GM11168 (cell line): ENCODE results near the gene DOCK7.
"Not testable (repeated sequence)": the region's sequence is repeated elsewhere in the genome, so short reads cannot be mapped to it uniquely, and the experiment has no call there.

Experiments used
- in situ Hi-C: fragments of 300-500 bp; cut with MboI; formaldehyde crosslinking; loops from one replicate; pipeline ENCODE4 v1.12.0; 2022; ENCODE audit warnings: low sequenced_read_pairs; ENCODE audit not compliant: unreplicated experiment

DOCK7 gene, protein sequence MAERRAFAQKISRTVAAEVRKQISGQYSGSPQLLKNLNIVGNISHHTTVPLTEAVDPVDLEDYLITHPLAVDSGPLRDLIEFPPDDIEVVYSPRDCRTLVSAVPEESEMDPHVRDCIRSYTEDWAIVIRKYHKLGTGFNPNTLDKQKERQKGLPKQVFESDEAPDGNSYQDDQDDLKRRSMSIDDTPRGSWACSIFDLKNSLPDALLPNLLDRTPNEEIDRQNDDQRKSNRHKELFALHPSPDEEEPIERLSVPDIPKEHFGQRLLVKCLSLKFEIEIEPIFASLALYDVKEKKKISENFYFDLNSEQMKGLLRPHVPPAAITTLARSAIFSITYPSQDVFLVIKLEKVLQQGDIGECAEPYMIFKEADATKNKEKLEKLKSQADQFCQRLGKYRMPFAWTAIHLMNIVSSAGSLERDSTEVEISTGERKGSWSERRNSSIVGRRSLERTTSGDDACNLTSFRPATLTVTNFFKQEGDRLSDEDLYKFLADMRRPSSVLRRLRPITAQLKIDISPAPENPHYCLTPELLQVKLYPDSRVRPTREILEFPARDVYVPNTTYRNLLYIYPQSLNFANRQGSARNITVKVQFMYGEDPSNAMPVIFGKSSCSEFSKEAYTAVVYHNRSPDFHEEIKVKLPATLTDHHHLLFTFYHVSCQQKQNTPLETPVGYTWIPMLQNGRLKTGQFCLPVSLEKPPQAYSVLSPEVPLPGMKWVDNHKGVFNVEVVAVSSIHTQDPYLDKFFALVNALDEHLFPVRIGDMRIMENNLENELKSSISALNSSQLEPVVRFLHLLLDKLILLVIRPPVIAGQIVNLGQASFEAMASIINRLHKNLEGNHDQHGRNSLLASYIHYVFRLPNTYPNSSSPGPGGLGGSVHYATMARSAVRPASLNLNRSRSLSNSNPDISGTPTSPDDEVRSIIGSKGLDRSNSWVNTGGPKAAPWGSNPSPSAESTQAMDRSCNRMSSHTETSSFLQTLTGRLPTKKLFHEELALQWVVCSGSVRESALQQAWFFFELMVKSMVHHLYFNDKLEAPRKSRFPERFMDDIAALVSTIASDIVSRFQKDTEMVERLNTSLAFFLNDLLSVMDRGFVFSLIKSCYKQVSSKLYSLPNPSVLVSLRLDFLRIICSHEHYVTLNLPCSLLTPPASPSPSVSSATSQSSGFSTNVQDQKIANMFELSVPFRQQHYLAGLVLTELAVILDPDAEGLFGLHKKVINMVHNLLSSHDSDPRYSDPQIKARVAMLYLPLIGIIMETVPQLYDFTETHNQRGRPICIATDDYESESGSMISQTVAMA (N-terminal part only)

DNA sequence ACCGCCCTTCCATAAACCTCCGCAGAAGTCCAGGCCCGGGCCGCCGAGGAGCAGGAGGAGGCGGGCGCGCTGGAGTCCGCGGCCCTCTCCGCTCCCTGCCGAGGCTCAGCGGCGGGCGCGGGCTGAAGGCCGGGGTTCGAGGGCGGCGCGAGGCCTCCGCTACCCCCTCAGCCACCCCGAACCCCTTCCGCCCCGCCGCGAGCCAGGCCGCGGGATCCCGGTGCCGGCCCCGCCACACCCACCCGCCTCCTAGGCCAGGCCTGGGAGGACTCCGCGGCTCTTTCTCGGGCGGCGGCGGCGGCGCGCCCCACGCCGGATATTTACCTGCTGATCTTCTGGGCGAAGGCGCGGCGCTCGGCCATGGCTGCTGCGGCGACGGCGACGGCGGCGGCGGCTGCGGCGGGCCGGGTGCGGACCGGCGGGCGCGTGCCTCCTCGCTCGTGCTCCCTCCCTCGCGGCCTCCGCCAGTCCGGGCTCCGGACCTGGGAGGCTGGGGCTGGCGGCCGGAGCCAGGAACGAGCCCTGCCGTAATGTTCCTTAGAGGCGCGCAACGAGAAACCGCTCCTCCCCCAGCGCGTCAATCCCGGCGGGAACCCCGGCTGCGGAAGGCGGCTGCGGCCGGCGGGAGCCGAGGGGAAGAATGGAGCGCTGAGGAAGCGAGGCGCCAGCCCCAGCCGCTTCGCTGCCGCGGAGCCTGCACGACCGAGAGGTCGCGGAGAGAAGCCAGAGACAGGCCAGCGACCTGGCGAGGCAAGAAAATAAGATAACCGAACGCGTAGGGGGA lies at the start of gene DOCK7:
Gene DOCK7, minus strand, starts transcription at position 484 of the 784 bp plus-strand sequence. Its CDS starts 122 bp downstream, at position 362.
- in situ Hi-C loops, result no loop called here

DNA sequence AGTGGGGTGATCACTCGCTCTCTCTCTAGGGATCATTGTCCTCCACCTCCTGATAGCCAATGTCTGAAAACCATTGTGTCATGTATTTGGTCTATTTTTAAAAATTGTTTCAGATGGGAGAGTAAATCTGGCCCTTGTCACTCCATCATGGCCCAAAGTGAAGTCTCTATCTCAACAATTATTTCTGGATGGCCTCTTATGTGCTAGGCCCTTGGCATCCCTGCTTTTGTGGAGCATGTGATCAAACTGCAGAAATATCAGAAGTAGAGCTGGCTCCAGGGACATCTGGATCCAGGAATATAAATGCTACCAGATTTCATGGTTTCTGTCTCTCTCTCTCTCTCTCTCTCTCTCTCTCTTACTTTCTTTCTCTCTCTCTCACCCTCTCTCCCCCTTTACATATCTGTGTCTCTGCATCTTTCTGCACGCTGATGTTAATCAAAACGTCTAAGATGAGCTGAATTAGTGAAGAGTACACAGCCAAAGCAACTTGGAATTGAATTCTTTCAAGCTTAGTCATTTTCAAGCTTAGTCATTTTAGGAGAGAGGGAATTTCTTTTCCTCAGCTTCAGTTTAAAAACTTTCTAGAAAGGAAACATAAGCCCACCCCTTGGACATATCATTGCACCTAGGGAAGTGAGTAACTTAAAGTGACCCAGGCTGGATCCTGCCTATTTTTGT lies 47.4 kb upstream of the DOCK7 start:
- in situ Hi-C loops, result loop anchor here (25.0 kb wide), 1 partner anchor 573 kb away; no protein-coding TSS in a partner anchor

DNA sequence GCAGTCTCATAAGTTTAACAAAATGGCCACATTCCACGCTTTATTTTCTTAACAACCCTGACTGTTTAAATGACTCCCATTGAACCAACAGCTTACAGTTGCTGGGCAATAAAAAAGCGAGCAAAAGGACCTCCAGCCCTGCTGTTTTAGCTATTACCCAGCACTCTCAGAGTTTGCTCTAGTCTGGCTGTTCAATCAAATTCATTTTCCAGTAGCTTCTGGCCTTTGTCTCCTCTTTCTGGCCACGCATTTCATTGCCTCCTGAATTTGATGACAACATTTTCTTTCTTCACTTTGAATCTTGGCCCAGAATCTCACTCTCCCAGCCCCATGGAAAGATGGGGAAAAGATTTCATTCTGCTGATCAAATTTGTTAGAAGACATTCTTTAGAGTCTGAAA lies 44.1 kb upstream of the DOCK7 start:
- in situ Hi-C loops, result loop anchor here (25.0 kb wide), 1 partner anchor 570 kb away; no protein-coding TSS in a partner anchor

DNA sequence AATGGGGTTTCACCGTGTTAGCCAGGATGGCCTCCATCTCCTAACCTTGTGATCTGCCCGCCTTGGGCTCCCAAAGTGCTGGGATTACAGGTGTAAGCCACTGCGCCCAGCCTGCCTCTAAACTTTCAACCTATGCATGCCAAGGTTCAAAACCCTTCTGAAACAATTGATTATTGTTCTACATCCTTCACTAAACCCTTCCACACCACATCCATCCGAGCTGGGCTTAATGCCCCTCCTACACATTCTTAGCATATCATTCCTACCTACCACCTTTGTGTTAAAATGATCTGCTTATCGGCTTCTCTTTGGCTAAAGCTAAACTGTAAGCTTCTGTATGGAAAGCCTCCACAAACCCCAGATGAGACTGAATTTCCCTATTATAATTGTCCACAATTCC lies 40.8 kb upstream of the DOCK7 start:
- in situ Hi-C loops, result loop anchor here (25.0 kb wide), 1 partner anchor 567 kb away; no protein-coding TSS in a partner anchor

DNA sequence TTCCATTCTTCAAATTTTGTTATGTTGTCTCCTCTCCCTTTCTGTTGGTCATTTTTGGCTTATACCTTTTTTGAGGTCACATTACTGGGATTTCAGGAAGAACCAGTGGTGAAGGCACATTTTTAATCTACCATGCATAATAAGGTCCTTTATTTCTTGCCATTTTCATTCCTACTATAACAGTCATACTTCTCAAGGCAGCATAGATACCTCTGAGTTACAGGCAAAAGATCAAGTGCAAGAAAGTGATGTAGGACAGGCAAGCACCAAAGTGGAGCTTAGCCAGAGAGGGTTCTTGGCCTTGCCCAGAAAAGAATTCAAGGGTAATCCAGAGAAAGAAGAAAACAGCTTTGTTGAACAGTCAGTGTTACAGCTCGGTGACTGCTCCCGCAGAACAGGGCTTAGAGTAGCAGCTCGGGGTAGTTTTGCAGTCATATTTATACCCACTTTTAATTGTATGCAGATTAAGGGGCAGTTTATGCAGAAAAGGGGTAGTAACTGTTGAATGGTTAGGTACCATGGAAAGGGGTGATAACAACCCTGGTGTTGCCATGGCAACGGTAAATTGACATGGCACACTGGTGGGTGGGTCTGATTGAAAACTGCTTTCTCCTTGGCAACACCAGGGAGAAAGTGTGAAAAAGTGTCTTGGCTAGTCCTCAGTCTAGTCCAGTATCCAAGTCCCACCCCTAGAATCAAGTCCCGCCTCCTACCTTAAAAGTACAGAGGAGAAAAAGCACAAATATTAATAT lies 39.6 kb upstream of the DOCK7 start:
- in situ Hi-C loops, result loop anchor here (25.0 kb wide), 1 partner anchor 566 kb away; no protein-coding TSS in a partner anchor

DNA sequence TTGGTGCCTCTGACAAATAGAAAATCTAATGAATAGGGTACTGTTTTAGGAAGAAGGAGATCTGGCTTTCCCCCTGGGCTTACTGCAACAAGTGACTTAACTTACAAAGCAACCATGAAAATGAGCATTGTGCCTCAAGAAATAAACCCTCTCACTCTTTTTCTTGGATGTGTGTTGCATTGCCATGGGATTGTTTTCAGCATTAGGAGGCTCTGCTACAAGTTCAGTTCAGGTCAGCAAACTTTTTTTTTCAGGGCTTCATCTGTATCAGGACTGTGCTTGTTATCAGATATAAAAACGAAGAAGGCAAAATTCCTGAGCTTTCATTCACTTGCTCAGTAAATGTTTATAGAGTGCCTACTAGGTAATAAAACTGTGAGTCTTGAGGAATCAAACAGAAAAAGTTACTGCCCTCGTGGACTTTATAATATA lies 37.8 kb upstream of the DOCK7 start:
- in situ Hi-C loops, result loop anchor here (25.0 kb wide), 1 partner anchor 564 kb away; no protein-coding TSS in a partner anchor

DNA sequence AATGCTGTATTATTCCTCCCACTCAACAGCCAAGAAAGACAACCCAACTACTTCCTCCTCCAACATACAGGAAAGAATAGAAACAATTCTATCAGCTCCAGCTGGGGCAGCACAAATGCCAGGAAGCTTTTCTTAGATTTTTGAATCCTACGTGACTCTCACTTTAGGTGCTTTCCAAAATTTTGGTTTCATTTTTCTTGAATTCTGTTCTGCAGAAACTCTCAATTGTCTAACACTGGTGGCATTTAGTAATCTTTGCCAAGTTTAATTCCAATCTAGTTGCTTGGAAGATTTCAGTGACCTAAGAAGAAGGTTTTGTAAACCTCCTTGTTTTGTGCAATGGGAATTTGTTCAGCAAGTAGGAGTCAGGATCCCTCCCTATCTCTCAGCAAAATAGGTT lies 37.1 kb upstream of the DOCK7 start:
- in situ Hi-C loops, result loop anchor here (25.0 kb wide), 1 partner anchor 563 kb away; no protein-coding TSS in a partner anchor

DNA sequence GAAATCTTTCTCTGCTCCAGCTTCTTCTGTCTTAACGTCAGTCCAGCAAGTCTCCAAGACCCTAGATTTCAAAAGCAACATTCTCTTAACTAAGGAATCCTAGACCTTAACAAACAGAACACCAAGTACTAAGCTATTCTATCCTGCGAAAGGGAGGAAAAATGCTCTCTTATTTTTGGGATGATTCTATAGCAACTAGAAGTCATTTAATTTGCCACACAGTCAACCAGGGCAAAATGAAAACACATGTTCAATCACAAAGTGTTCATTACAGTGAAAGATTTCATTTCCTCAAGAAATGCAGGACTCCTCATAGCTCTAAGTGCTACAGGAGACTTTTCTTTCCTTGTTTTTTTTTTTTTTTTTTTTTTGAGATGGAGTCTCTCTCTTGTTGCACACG lies 36.2 kb upstream of the DOCK7 start:
- in situ Hi-C loops, result no loop called here

DNA sequence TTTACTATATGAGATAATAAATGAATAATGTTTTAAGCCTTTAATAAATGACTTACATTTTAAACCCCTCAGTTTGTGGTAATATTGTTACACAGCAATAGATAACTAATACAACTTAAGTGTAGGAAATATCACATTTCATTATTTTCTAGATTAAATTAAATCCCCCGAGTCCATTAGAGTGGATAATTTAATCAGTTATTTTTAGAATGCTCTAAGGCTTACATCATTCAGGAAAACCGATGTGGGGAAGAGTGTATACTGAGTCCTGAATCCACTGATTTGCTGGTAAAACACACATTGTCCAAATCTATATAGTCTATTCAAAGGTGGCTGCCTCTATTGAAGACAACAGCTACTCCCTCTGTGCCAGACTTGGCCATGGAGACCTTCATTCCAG lies 35.7 kb upstream of the DOCK7 start:
- in situ Hi-C loops, result no loop called here

DNA sequence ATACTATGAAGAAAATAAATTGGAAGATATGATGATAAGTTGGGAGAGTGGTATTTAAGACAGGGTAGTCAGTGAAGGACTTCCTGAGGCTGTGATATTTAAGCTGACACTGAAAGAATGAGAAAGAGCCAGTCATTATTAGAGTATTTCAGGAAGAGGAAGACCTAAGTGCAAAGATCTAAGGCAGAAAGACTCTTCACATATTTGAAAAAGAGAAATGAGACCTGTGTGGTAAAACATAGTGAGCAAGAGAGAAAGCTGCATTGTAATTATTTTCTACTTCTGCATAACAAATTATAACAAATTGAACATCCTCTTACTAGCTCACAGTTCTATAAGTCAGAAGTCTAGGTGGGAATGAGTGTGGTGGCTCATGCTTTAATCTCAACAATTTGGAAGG lies 34.6 kb upstream of the DOCK7 start:
- in situ Hi-C loops, result no loop called here

DNA sequence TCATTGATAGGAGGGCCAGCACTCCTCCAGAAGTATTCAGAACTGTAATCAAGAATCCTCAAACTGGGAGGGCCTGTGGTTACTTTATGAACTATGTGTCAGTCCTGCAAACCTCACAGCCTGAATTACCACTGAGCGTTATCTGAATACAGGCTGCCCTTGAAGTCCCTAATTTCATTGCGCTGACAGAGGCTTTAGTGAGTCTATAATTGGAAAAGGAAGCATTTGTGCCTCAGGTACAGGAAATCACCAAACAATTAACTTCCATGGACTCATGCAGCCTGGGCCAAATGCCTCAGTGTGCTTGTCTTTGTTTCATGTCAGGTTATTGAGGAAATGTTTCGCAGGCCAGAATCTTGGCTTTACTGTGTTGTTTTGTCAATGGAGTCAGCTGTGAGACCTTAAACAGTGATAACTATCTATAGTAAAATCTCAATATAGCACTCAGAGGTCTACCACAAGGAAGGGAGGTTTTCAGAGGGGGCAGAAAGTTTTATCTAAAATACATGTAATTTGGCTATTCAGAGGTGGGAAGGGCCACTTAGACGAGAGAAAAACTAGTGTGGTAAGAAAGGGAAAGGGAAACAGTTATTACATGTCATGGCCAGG lies 32.9 kb upstream of the DOCK7 start:
- in situ Hi-C loops, result no loop called here

DNA sequence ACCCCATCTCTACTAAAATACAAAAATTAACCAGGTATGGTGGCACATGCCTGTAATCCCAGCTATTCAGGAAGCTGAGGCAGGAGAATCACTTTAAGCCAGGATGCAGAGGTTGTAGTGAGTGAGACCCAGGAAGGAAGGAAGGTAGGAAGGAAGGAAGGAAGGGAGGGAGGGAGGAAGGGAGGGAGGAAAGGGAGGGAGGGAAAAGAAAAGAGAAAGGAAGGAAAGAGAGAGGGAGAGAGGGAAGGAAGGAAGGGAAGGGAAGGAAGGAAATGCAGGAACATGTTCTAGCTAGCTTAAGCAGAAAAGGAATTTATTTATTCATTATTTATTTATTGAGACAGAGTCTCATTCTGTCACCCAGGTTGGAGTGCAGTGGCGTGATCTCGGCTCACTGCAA lies 30.2 kb upstream of the DOCK7 start:
- in situ Hi-C loops, result not testable (repeated sequence)

DNA sequence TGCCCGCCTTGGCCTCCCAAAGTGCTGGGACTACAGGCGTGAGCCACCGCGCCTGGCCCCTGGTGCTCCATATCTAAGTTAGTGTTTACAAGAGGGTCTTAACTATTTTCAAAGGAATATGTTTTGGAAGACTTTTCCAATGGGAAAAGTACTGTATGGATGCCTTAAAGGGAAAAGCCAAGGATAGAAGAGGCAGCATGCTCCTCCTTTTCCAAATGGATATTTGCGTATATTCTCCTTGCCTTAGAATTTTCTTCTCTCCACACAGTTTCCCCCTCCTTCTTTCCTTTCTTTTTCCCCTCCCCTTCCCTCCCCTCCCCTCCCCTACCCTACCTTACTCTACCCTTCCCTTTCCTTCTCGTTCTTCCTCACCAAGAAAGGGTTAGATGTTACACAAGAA lies 29.3 kb upstream of the DOCK7 start:
- in situ Hi-C loops, result no loop called here

DNA sequence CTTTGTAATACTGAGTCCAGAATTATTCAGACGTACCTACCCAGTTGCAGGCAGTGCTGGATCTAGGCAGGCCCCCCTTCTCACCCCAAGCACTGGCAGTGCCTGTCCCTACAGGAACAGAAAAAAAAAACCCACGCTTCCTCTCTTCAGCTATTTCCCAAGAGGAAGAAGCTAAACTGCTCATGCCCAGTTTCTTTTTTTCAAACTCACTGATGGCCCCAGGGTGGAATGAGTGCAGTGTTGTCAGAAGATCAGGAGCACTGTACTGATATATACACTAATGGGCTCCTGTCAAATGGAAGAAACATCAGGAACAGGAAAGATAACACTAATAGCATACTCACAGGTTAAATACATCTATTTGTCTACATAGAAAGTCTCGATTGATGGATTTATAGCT lies 28.2 kb upstream of the DOCK7 start:
- in situ Hi-C loops, result no loop called here

DNA sequence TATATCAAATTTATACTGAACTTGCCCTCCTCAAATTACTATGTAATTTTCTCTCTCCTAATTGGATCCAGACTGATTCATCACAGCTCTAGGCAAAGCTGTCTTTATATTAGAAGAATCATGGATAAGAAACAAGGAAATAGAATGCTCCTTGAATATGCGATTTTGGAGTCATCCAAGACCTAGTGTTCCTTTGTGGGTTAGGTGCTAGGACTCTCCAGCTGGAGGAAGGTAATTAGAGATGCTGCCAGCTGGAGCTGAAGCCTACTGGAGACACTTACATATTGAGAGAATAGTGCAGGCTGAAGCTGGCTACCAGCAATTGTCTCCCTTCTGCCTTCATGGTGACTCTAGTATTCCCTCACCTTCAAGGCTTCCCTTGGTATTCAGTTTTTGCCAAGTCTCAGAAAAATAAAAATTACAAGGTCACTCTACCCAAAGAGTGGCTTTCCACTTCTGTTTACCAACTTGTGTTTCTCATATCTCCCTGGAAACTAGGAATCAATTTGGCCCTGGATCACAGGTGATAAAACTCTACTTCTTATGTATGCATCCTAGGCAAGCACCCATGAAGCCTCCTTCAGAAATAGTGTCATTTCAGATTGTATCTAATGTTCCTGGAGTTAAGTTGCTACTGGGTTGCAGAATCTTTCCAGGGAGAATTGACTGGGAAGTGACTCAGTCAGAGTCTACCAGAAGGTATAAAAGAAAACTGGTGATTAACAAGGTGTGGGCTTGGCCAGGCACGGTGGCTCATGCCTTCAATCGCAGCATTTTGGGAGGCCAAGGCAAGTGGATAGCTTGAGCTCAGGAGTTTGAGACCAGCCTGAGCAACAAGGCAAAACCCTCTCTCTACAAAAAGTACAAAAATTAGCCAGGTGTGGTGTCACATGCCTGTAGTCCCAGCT lies 24.4 kb upstream of the DOCK7 start:
- in situ Hi-C loops, result no loop called here

DNA sequence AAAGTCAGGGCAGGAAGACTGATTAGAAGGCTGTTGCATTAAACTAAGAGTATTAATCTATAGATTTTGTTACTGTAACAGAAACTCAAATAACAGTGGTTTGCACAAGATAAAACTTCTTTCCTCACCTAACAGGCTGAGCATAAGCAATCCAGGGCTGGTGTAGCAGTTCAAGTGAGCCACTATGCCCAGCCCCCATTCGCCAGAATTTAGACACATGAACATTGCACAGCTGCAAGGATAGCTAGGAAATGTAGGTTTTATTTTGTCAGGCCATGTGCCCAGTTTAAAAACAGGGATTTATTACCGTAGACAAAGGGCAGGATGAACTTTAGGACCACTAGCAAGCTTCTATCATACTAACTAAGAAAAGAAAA lies 19.5 kb upstream of the DOCK7 start:
- in situ Hi-C loops, result no loop called here
